ENCODE results near the gene IL17B. TPM values are rescaled to one million over a fixed set of nuclear protein-coding genes. Genes with fewer than 3 reads are reported as not detected.

Gene IL17B
- polyA plus RNA-seq, 1 donor (not counting 4 experiments of a cell fraction or from before 2014, with no cell fraction given) = not detected

GRCh38 chr5:149364719-149365118 is 14.4 kb downstream of the IL17B start:
- dilution Hi-C loops (cut with MboI; ENCODE audit: extremely low pct_ligation_motif_present, low sequenced_read_pairs) = no loop called here
- H3K9me1 ChIP-seq (ENCODE audit: control insufficient read depth, extremely low read depth, insufficient read depth, low read length) = no peaks in the 10 kb centered on the region
- H3K4me3 ChIP-seq (ENCODE audit: control insufficient read depth in 2 of 3, extremely low read depth in 1 of 3, insufficient read depth in 2 of 3, low read depth in 1 of 3, low read length in 3 of 3) = no peak overlapping the region
- H3K36me3 ChIP-seq (ENCODE audit: control insufficient read depth in 2 of 2, extremely low read depth in 1 of 2, insufficient read depth in 2 of 2, low read length in 2 of 2) = no peaks in the 10 kb centered on the region
- no peak overlapping the region for H2AFZ ChIP-seq (ENCODE audit: control insufficient read depth, low read length)
- H3K9me3 ChIP-seq (ENCODE audit: control insufficient read depth, low read depth, low read length) = no peaks in the 10 kb centered on the region
- no peak overlapping the region for H3K4me2 ChIP-seq (ENCODE audit: control insufficient read depth, extremely low read depth, insufficient read depth, low read depth, low read length)
- no peak overlapping the region for H3K27ac ChIP-seq (ENCODE audit: control insufficient read depth, insufficient read depth, low read length)
- no peak for DNase-seq (ENCODE audit: low read depth, low spot score)
- no peak for FAIRE-seq
- H3K79me2 ChIP-seq (ENCODE audit: control insufficient read depth, insufficient read depth, low read length) = no peaks in the 10 kb centered on the region
- no peaks in the 10 kb centered on the region for H4K20me1 ChIP-seq (ENCODE audit: control insufficient read depth, extremely low read depth, insufficient read depth, low read length)
- H3K9ac ChIP-seq (ENCODE audit: control insufficient read depth, extremely low read depth, insufficient read depth, low read length) = no peak overlapping the region
- TF ChIP-seq CTCF (optimal IDR thresholded peaks at IDR 0.05 in 1 of 3, IDR thresholded peaks at IDR 0.05 in 1 of 3, conservative IDR thresholded peaks at IDR 0.05 in 1 of 3; ENCODE audit: extremely low read depth in 1 of 3, insufficient read depth in 2 of 3, low read length in 3 of 3) (no peak), EZH2 (IDR thresholded peaks at IDR 0.05; ENCODE audit: low read length) (no peak)
- H3K27me3 ChIP-seq (ENCODE audit: control insufficient read depth, extremely low read depth, insufficient read depth, low read length) = no peaks in the 10 kb centered on the region
- no peaks in the 10 kb centered on the region for H3K4me1 ChIP-seq (ENCODE audit: control insufficient read depth, extremely low read depth, insufficient read depth, low read length)

- no peaks in the 10 kb centered on the region for H3K27me3 ChIP-seq (ENCODE audit: control insufficient read depth, extremely low read depth, insufficient read depth, low read length)
- H3K27ac ChIP-seq (ENCODE audit: control insufficient read depth, insufficient read depth, low read length) = no peak overlapping the region
- H3K4me2 ChIP-seq (ENCODE audit: control insufficient read depth, extremely low read depth, insufficient read depth, low read depth, low read length) = no peak overlapping the region
- no peaks in the 10 kb centered on the region for H3K9me3 ChIP-seq (ENCODE audit: control insufficient read depth, low read depth, low read length)
- no peak for DNase-seq (ENCODE audit: low read depth, low spot score)
- dilution Hi-C loops (cut with MboI; ENCODE audit: extremely low pct_ligation_motif_present, low sequenced_read_pairs) = no loop called here
- no peak overlapping the region for H3K4me3 ChIP-seq (ENCODE audit: control insufficient read depth in 2 of 3, extremely low read depth in 1 of 3, insufficient read depth in 2 of 3, low read depth in 1 of 3, low read length in 3 of 3)
- no peaks in the 10 kb centered on the region for H3K79me2 ChIP-seq (ENCODE audit: control insufficient read depth, insufficient read depth, low read length)
- no peak overlapping the region for H3K9ac ChIP-seq (ENCODE audit: control insufficient read depth, extremely low read depth, insufficient read depth, low read length)
- H3K36me3 ChIP-seq (ENCODE audit: control insufficient read depth in 2 of 2, extremely low read depth in 1 of 2, insufficient read depth in 2 of 2, low read length in 2 of 2) = no peaks in the 10 kb centered on the region
- no peak overlapping the region for H2AFZ ChIP-seq (ENCODE audit: control insufficient read depth, low read length)
- no peaks in the 10 kb centered on the region for H4K20me1 ChIP-seq (ENCODE audit: control insufficient read depth, extremely low read depth, insufficient read depth, low read length)
- H3K4me1 ChIP-seq (ENCODE audit: control insufficient read depth, extremely low read depth, insufficient read depth, low read length) = no peaks in the 10 kb centered on the region
- FAIRE-seq = no peak
- no peaks in the 10 kb centered on the region for H3K9me1 ChIP-seq (ENCODE audit: control insufficient read depth, extremely low read depth, insufficient read depth, low read length)
- TF ChIP-seq EZH2 (IDR thresholded peaks at IDR 0.05; ENCODE audit: low read length) (no peak), CTCF (optimal IDR thresholded peaks at IDR 0.05 in 1 of 3, IDR thresholded peaks at IDR 0.05 in 1 of 3, conservative IDR thresholded peaks at IDR 0.05 in 1 of 3; ENCODE audit: extremely low read depth in 1 of 3, insufficient read depth in 2 of 3, low read length in 3 of 3) (no peak)
Measured at GRCh38 chr5:149363936-149364335, 15.2 kb downstream of the IL17B start.

Data from keratinocyte (primary cell).